Umbilical cord (tissue), 2 donors: ENCODE results near the gene LRFN2. TPM values are rescaled to one million over a fixed set of nuclear protein-coding genes. Genes with fewer than 3 reads are reported as not detected.

Source experiments
- DNase-seq: peaks from one replicate; pipeline ENCODE4 v3.0.0-alpha.2; 2015; ENCODE audit warnings: low spot score
- total RNA-seq: library from RNA; depleted of rRNA; stranded (reverse); fragments of >200 nt; gene quantifications from one replicate; pipeline ENCODE4 v1.2.3, GENCODE V29; 2014; ENCODE audit warnings: low replicate concordance; ENCODE audit not compliant: insufficient read depth

The LRFN2 gene
- total RNA-seq, 1 donor from 2014 or later: 1.9 TPM

DNA sequence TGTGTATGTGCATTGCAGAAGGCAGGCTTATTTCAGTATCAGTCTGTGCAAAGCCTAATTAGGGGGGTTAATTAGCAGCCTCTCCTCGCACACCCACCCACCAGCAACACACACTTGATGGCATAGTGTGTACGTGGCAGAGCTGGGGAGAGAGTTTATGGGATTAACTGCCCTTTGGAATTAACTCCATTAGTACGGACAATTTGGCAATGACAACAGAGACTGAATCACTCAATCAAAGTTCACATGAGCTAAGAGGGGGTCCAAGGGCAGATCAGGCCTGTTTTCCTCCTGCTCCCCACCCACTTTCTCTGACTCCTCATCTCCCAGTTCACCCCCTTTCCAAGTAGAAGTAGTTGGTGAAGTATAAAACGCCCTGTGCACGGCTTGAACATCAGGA lies 69.5 kb downstream of the LRFN2 start:
- DNase-seq: no peak

DNA sequence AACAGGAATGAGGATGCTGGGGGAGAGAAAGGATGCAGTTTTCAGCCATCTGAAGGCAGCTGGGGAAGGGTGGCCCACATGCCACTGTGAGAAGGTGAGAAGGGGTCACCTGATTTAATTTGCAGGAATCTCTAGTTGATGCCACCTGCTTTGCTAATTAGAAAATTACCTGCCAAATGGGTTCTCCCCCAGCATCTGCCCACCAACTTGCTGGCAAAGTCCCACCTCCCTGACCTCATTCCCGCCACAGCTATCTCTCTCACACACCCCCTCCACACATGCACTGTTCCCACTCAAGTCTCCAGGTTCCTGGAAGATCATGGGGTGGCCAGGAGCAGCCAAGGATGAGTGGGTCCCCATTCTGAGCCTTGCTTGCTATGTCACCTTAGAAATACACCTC lies 70.7 kb downstream of the LRFN2 start:
- no peak for DNase-seq

DNA sequence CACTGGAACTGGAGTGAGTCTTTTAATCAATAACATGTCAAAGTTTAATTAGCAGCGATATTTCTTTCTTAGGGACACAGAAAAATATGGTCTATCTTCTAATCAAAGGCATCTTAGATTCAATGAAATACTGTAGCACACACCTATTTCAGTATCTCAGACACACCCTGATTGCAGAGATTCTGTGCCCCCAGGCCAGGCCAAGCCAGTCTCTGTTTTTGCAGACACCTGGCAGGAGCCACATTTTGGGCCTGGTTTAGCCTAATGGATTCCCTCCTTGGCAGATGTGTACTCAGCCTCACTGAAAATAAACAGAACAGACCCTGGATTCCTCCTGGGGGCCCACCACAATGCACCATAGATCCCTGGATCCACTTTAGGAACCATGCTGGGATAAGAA lies 74.8 kb downstream of the LRFN2 start:
- DNase-seq: no peak

- DNase-seq: no peak
Observed at GRCh38 chr6:40511884-40512283, 75.3 kb downstream of the LRFN2 start.

DNA sequence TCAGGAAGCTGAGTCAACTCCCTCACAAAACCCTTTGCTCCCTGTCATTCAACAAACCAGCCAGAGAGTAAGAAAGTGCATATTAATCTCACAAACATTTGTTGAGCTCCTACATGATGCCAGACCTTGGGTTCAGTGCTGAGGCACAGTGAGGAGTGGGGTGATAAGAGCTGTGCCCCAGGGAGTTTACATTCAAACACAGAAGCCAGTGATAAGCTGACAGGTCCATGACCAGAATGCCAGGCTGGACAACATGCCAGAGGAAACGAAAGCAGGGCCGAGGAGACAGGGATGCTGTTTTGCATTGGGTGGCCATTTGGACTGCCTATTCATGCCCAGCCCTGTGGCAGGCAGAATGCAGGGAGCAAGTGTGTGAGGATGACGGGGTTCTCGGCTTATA lies 76.7 kb downstream of the LRFN2 start:
- DNase-seq: no peak

DNA sequence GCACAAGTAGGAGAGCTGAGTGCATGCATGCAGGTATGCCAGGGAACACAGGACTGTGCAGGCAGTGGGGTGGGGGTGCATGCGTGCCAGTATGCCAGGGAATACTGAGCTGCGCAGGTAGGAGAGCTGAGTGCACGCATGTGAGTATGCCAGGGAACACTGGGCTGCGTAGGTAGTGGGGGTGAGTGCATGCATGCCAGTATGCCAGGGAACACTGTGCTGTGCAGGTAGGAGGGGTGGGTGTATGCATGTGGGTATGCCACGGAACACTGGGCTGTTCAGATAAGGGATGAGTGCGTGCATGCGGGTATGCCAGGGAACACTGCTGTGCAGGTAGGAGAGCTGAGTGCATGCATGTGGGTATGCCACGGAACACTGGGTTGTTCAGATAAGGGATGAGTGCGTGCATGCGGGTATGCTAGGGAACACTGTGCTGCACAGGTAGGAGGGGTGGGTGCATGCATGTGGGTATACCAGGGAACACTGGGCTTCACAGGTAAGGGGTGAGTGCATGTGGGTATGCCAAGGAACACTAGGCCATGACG lies 77.4 kb downstream of the LRFN2 start:
- no peak for DNase-seq

DNA sequence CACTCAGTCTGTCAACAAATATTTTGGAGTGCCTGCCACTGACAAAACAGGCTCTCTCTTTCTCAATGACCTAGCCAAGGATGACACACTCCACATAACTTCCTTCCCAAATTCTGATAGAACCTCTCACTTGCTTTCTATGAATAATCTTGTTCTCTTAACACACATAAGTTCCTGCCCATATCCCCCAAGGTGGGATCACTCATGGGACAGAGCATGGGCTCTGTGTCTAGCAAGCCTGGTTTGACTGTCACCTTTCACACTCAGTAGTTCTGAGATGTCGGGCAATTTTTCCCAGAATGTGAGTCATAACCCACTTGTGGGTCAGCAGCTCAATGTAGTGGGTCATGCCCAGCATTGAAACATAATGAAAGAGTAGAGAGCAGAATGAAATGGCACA lies 78.1 kb downstream of the LRFN2 start:
- no peak for DNase-seq

DNA sequence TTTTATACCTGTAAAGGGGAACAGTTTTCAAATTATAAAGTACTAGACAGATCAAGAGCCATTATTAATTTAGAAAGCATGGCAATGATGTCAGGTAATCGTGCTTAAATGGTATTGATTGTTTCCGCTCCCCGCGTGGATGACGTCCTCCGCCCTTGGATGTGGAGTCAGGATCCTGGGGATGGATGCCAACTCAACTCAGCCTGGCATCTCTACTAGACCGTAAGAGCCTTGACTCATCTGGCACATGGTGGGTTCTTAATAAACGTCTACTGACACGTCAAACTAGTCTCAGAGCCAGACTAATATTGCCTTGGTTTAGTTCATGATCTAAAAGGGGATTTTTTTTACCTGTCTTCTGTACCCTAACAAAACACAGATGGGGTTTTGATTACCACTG lies 80.2 kb downstream of the LRFN2 start:
- no peak for DNase-seq

DNA sequence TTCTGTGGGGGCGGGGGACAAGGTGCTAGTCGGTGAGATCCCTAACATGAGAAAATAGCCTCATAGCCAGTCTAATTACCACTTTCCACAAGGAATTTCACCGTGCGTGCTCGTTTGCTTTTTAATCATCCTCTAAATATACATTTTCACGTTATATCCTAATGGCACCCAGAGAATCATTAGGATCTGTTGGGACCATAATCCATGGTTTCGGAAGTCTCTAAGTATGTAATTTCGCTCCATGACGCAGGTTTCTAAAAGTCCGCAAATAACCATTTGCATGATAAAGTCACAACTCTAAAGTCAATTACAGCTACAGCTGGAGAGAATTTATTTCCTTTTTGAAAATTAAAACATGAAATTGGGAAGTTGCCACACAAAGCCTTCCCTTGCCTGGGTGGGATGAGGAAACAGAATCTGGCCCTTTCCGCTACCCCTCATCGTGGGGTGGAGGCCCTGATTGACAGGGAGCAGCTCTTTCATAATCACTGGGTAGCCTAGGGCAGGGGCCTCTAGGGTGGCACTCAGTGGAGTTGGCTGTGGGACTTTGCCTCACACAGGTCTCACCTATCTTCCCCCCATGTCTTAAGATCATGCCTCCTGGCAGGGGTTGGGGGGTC lies 81.9 kb downstream of the LRFN2 start:
- no peak for DNase-seq

DNA sequence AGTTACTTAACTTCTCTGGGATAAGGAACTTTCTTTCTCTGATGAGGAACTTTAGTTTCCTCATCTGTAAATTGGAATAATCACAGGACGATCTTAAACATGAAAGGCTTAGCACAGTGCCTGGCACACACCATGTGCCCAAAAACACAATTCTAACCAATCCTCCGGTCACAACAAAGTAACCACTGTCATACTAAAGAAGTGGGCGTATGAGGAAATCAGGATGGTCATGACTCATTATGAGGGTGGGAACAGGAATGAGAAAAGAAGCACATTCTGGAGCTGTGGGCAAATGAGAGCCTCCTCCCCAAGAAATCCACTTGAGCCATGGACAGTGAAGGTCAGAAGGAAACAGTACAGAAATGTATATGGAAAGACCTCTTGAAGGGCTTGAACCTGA lies 82.9 kb downstream of the LRFN2 start:
- no peak for DNase-seq

DNA sequence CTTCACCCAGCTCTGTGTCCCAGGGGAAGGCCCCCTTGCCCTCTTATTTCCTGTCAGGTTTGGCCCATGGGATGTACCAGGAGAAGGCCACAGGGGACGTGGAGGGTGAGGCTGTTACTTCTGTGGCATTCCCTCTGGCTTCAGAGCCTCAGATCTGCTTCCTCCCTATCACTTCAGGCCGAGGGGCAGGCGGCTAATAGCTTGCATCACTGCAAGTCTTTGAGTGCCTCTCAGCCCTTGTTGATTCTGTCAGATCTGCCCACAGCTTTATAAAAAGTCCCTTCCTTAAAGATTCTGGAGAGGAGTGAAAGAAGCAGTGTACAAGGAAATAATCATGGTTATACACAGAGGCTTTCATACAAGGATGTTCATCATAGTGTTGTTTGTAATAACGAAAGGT lies 86.9 kb downstream of the LRFN2 start:
- DNase-seq: no peak

GRCh38 chr6:40499215-40499614 lies 87.9 kb downstream of the LRFN2 start:
- peak; percentile 77 for DNase-seq

GRCh38 chr6:40498148-40498547 lies 89.0 kb downstream of the LRFN2 start:
- DNase-seq: no peak

GRCh38 chr6:40492187-40492586 lies 95.0 kb downstream of the LRFN2 start:
- DNase-seq: no peak

GRCh38 chr6:40490508-40490907 lies 96.7 kb downstream of the LRFN2 start:
- no peak for DNase-seq

DNA sequence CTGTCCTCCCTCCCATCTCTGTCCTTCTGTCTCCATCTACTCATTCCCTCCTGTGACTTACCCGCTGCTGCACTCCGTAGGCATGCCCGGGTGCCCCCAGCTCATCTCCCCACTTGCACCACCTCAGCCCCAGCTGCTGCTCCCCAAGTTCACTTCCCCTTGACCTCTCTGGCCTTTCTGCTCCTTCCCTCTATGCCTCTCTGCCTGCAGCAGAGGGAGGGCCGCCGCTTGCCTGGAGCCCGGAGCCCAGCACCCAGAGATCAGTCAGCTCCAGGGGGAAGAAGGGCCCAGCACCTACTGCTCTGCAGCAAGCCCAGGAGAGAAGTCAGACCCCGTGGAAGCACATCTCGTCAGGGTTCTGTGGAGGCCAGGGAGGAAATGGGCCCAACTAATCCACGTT lies 97.4 kb downstream of the LRFN2 start:
- DNase-seq: no peak

- DNase-seq: no peak
Observed at GRCh38 chr6:40486576-40486975, 100.6 kb downstream of the LRFN2 start.

- DNase-seq: no peak
Observed at GRCh38 chr6:40485795-40486194, 101.4 kb downstream of the LRFN2 start.

- peak; percentile 61 for DNase-seq
Observed at GRCh38 chr6:40485300-40485699, 101.9 kb downstream of the LRFN2 start.

GRCh38 chr6:40484066-40484465 lies 103.1 kb downstream of the LRFN2 start:
- DNase-seq: no peak

DNA sequence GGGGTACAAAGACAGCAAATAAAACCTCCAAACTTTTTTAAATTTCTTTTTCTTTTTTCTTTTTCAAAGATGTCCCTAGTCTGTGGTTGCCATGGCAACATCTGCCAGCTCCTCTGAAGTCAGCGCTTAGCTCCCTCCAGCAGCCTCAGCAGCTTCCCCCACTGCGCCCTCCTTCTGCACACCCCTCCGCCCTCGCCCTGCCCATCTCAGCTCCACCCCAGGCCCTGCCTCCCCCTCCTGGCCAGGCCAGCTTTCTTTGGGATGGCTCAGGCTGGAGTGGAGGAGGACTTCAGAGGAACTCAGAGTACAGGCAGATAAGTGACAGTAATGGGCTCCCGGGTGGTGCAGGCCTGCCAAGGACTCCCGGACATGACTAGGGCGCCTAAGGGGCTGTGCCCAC lies 104.6 kb downstream of the LRFN2 start:
- peak; percentile 82 for DNase-seq

DNA sequence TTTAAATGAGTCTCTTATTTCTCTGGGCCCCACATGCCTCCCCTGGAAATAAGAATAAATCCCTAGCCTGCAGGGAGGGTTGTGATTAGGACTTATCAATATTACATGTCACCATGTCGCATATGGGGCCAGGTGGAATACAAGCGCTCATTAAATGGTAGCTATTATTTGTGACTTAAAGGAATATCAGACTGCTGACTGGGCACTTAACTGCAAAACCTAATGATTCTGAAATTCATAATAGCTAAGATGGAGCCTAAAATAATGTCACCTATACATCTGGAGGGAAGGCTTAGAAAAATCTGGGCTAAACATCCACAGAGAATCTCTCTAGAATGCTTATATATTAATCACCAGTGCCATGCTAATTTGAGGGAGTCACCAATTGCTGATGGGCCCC lies 106.5 kb downstream of the LRFN2 start:
- DNase-seq: no peak

DNA sequence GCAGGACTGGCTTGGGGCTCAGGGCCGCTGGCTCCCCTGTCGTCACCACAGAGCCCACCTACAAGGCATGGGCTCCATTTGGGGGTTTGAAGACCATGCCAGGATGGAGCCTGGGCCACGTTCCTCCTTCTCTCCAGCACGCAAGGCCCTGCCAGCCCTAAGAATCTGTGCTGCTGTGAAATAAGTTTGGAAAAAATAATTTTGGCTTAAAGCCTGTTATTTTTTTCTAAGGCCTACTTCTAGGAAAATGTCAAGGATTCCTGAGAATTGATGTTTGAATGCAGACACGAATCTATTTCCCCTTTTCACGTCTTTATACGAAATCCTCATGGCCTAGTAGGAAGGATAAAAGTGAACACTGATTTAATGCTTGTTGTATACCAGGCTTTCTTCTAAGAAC lies 107.5 kb downstream of the LRFN2 start:
- peak; percentile 73 for DNase-seq
